Astrocyte (in vitro differentiated cells and primary cell): Measurements from ENCODE around the gene TOGARAM2.

Experiments
- EZH2 ChIP-seq: IDR thresholded peaks from 2 replicates; pipeline ENCODE4 v1.6.1; 2012; ENCODE audit warnings: mild to moderate bottlenecking, low read length, inconsistent platforms; ENCODE audit not compliant: insufficient read depth
- TF ChIP-seq, protein P1 (sequence below): IDR thresholded peaks from 2 replicates; pipeline ENCODE4 v1.5.1; 2011; ENCODE audit warnings: low read depth, mild to moderate bottlenecking, inconsistent platforms, low read length, moderate library complexity; ENCODE audit not compliant: insufficient read depth

DNA sequence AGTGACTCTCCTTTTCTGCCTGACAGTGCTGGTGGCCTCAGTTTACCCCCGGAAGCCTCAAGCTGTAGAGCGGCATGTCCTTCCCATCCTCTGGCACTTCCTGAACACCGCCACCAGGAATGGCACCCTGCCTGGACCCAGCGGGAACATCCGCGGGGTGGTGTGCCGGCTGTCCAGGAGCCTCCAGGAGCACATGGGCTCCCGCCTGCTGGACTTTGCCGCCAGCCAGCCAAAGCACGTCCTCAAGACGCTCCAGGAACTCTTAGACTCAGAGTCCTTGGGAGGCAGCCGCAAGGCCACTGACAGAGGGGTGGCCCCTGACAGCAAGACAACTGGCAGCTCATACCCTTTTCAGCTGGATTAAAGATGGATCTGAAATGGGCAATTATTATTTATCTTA lies 70.6 kb downstream of the TOGARAM2 start:
- no peak for TF ChIP-seq EZH2
- TF ChIP-seq, protein P1, sequence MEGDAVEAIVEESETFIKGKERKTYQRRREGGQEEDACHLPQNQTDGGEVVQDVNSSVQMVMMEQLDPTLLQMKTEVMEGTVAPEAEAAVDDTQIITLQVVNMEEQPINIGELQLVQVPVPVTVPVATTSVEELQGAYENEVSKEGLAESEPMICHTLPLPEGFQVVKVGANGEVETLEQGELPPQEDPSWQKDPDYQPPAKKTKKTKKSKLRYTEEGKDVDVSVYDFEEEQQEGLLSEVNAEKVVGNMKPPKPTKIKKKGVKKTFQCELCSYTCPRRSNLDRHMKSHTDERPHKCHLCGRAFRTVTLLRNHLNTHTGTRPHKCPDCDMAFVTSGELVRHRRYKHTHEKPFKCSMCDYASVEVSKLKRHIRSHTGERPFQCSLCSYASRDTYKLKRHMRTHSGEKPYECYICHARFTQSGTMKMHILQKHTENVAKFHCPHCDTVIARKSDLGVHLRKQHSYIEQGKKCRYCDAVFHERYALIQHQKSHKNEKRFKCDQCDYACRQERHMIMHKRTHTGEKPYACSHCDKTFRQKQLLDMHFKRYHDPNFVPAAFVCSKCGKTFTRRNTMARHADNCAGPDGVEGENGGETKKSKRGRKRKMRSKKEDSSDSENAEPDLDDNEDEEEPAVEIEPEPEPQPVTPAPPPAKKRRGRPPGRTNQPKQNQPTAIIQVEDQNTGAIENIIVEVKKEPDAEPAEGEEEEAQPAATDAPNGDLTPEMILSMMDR, result no peak
